ENCODE measurements around the gene ASPHD2.

DNA sequence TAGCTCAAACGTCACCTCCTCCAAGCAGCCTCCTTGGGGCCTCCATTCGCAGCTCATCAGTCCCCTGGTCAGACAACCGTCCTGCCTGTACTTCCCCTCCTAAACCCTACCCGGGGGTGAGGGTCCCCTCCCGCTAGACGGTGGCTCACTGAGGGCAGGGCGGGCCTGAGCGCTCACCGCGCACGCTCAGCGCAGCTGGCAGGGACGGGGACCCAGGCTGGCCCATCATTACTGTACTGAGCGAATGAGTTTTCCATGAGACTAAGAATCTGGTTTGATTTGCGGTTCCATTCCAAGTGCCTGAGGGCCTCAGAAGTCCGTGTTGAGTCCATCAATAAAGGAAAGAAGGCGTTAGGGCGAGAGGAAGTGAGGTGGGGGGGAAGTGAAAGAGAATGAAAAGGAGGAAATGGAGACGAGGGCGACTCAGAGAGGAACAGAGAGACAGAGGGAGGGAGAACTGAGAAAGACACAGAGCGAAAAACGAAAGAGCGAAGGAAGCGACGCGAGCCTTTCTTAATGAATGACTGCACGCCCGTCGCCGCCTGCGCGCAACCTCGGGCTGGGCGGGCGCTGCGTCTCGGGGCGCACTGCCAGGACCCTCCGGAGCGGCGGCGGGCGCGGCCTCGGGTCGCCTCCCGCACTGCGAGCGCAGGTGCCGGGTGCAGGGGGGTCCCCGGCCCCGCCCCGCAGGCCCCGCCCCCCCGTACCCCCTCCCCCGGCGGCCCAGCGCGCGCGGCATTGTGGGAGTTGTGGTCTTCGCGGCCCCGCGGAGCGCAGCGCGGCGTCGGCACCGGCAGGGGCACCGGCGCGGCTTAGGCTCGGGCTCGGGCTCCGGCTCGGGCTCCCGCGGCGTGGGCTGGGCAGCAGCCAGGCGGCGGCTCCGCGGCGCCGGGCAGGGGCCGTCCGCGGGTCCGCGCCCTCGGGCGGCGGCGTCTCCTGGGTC lies at the start of gene ASPHD2:
- TF ChIP-seq, protein P1, sequence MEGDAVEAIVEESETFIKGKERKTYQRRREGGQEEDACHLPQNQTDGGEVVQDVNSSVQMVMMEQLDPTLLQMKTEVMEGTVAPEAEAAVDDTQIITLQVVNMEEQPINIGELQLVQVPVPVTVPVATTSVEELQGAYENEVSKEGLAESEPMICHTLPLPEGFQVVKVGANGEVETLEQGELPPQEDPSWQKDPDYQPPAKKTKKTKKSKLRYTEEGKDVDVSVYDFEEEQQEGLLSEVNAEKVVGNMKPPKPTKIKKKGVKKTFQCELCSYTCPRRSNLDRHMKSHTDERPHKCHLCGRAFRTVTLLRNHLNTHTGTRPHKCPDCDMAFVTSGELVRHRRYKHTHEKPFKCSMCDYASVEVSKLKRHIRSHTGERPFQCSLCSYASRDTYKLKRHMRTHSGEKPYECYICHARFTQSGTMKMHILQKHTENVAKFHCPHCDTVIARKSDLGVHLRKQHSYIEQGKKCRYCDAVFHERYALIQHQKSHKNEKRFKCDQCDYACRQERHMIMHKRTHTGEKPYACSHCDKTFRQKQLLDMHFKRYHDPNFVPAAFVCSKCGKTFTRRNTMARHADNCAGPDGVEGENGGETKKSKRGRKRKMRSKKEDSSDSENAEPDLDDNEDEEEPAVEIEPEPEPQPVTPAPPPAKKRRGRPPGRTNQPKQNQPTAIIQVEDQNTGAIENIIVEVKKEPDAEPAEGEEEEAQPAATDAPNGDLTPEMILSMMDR (IDR thresholded peaks at IDR 0.05; ENCODE audit: borderline replicate concordance, extremely low read depth, low read length, poor library complexity, severe bottlenecking) = no peak
- TF ChIP-seq EZH2 (IDR thresholded peaks at IDR 0.05; ENCODE audit: borderline replicate concordance, low read depth, low read length, severe bottlenecking) = no peak
